Tibial nerve (tissue), 4 donors: ENCODE results near the gene SHLD1. TPM values are rescaled to one million over a fixed set of nuclear protein-coding genes. Genes with fewer than 3 reads are reported as not detected.

Experiments used
- DNase-seq, 2 donors: peaks; one replicate each; pipeline ENCODE4 v3.0.0-alpha.2; 2019; ENCODE audit warnings: low spot score in 2 of 2
- H3K27ac ChIP-seq, 4 donors: fragments of 200-600 bp; sonication (generic) in 3 of 4; one replicate each; pipeline ENCODE4 v1.5.1; 2017 to 2019; ENCODE audit warnings: mild to moderate bottlenecking in 1 of 4
- H3K27me3 ChIP-seq, 2 donors: fragments of 200-600 bp; sonication (generic) in 1 of 2; one replicate each; pipeline versions ENCODE4 v1.5.1 to v1.6.0; 2017 to 2019
- H3K36me3 ChIP-seq, 3 donors: fragments of 200-600 bp; sonication (generic); one replicate each; pipeline ENCODE4 v1.5.1; 2018 to 2019
- H3K4me1 ChIP-seq, 4 donors: fragments of 200-600 bp; sonication (generic) in 3 of 4; one replicate each; pipeline ENCODE4 v1.5.1; 2017 to 2019
- H3K4me3 ChIP-seq, 4 donors: fragments of 200-600 bp; sonication (generic) in 3 of 4; one replicate each; pipeline ENCODE4 v1.5.1; 2017 to 2019; ENCODE audit warnings: mild to moderate bottlenecking in 1 of 4, moderate library complexity in 1 of 4
- H3K9me3 ChIP-seq, 4 donors: fragments of 200-600 bp; sonication (generic) in 3 of 4; one replicate each; pipeline ENCODE4 v1.5.1; 2017 to 2019
- CTCF ChIP-seq, 5 experiments: fragments of 200-600 bp in 3 of 5; fragments of 450-650 bp in 2 of 5; sonication (generic) in 3 of 5; IDR thresholded peaks; one replicate each; pipeline ENCODE4 v1.5.1; 2016 to 2019; ENCODE audit warnings: antibody characterized with exemption in 5 of 5, mild to moderate bottlenecking in 3 of 5, moderate library complexity in 2 of 5
- EP300 ChIP-seq, 2 donors: sonication (generic); formaldehyde crosslinking; IDR thresholded peaks; one replicate each; pipeline ENCODE4 v1.6.1; 2017; ENCODE audit warnings: antibody characterized with exemption in 2 of 2, mild to moderate bottlenecking in 1 of 2
- POLR2A ChIP-seq, 2 donors: fragments of 450-650 bp; IDR thresholded peaks; one replicate each; pipeline ENCODE4 v1.6.1; 2017; ENCODE audit warnings: antibody characterized with exemption in 2 of 2, mild to moderate bottlenecking in 2 of 2, moderate library complexity in 2 of 2
- WGBS, 2 donors: methylation state at CpG; one replicate each; pipeline ENCODE4 v1.1.5; 2018; 5-methylcytosine and 5-hydroxymethylcytosine counted together
- total RNA-seq, 4 donors: library from RNA; depleted of rRNA; stranded (reverse); fragments of >200 nt; gene quantifications; one replicate each; pipeline ENCODE4 v1.1.0, GENCODE V29; 2016

SHLD1 gene
- total RNA-seq, 4 donors from 2014 or later: 2.9 to 5.9 (median 4.0) TPM

- 73 to 85% methylated on average over 6 of the region's 6 CpGs for WGBS, 2 donors
- no peaks in the 10 kb centered on the region for H3K9me3 ChIP-seq
- no peak overlapping the region for H3K4me3 ChIP-seq
- no peaks in the 10 kb centered on the region for H3K27me3 ChIP-seq
- no peaks in the 10 kb centered on the region for H3K4me1 ChIP-seq
- DNase-seq: no peak
- no peak for TF ChIP-seq CTCF (IDR thresholded peaks at IDR 0.05)
- H3K27ac ChIP-seq: no peak overlapping the region
- H3K36me3 ChIP-seq: no peaks in the 10 kb centered on the region
These were observed 135.7 kb downstream of the SHLD1 start for GRCh38 chr20:5885866-5886265.

GRCh38 chr20:5886788-5887187 is 136.6 kb downstream of the SHLD1 start:
- WGBS, 2 donors: 62 to 63% methylated on average over 4 of the region's 4 CpGs
- no peak for DNase-seq
- Histone ChIP-seq H3K36me3 (no peaks in the 10 kb centered on the region), H3K27me3 (no peaks in the 10 kb centered on the region), H3K9me3 (no peaks in the 10 kb centered on the region), H3K4me1 (no peaks in the 10 kb centered on the region), H3K27ac (no peak overlapping the region), H3K4me3 (no peak overlapping the region)
- TF ChIP-seq POLR2A (IDR thresholded peaks at IDR 0.05) (no peak), CTCF (IDR thresholded peaks at IDR 0.05) (no peak), EP300 (IDR thresholded peaks at IDR 0.05) (no peak)

GRCh38 chr20:5887386-5887785 is 137.2 kb downstream of the SHLD1 start:
- no peaks in the 10 kb centered on the region for H3K4me1 ChIP-seq
- no peak for TF ChIP-seq POLR2A (IDR thresholded peaks at IDR 0.05)
- no peak for TF ChIP-seq EP300 (IDR thresholded peaks at IDR 0.05)
- TF ChIP-seq CTCF (IDR thresholded peaks at IDR 0.05): no peak
- no peaks in the 10 kb centered on the region for H3K27me3 ChIP-seq
- no peak overlapping the region for H3K4me3 ChIP-seq
- no peaks in the 10 kb centered on the region for H3K9me3 ChIP-seq
- no peaks in the 10 kb centered on the region for H3K36me3 ChIP-seq
- H3K27ac ChIP-seq: no peak overlapping the region
- whole genome bisulfite sequencing, 2 donors: 79 to 83% methylated on average over 5 of the region's 5 CpGs
- DNase-seq: no peak

GRCh38 chr20:5888041-5888440 is 137.8 kb downstream of the SHLD1 start:
- H3K4me3 ChIP-seq: no peak overlapping the region
- WGBS, 2 donors: 38 to 69% methylated on average over 1 of the region's 1 CpG
- H3K9me3 ChIP-seq: no peaks in the 10 kb centered on the region
- no peak for TF ChIP-seq CTCF (IDR thresholded peaks at IDR 0.05)
- no peak for TF ChIP-seq EP300 (IDR thresholded peaks at IDR 0.05)
- TF ChIP-seq POLR2A (IDR thresholded peaks at IDR 0.05): no peak
- no peaks in the 10 kb centered on the region for H3K36me3 ChIP-seq
- no peaks in the 10 kb centered on the region for H3K27me3 ChIP-seq
- H3K4me1 ChIP-seq: no peaks in the 10 kb centered on the region
- no peak for DNase-seq
- no peak overlapping the region for H3K27ac ChIP-seq

GRCh38 chr20:5890773-5891441 is 140.7 kb downstream of the SHLD1 start:
- no peak for DNase-seq
- TF ChIP-seq EP300 (IDR thresholded peaks at IDR 0.05) (no peak), POLR2A (IDR thresholded peaks at IDR 0.05) (no peak), CTCF (IDR thresholded peaks at IDR 0.05) (no peak)
- 73 to 82% methylated on average over 10 of the region's 10 CpGs for WGBS, 2 donors

More at GRCh38 chr20:5890773-5891441, 140.7 kb downstream of the SHLD1 start:
- no peaks in the 10 kb centered on the region for H3K36me3 ChIP-seq
- H3K9me3 ChIP-seq: no peaks in the 10 kb centered on the region
- no peaks in the 10 kb centered on the region for H3K4me1 ChIP-seq
- H3K4me3 ChIP-seq: no peak overlapping the region
- no peaks in the 10 kb centered on the region for H3K27me3 ChIP-seq
- no peak overlapping the region for H3K27ac ChIP-seq
